Sigmoid colon (tissue), 7 donors: ENCODE data around the gene LNPK. TPM values are rescaled to one million over a fixed set of nuclear protein-coding genes. Genes with fewer than 3 reads are reported as not detected.

Experiments
- DNase-seq: peaks from one replicate; pipeline ENCODE4 v3.0.0-alpha.2; 2019
- H3K27ac ChIP-seq, 4 donors: fragments of 200-600 bp; sonication (generic); one replicate each; pipeline ENCODE4 v1.5.1; 2016 to 2019; ENCODE audit warnings: mild to moderate bottlenecking in 1 of 4
- H3K27me3 ChIP-seq, 3 donors: fragments of 200-600 bp; sonication (generic); one replicate each; pipeline ENCODE4 v1.5.1; 2019; ENCODE audit warnings: mild to moderate bottlenecking in 1 of 3
- H3K36me3 ChIP-seq, 4 donors: fragments of 200-600 bp; sonication (generic); one replicate each; pipeline ENCODE4 v1.5.1; 2016 to 2019
- H3K4me1 ChIP-seq, 4 donors: fragments of 200-600 bp; sonication (generic); one replicate each; pipeline ENCODE4 v1.5.1; 2017 to 2019
- H3K4me3 ChIP-seq, 4 donors: fragments of 200-600 bp; sonication (generic); one replicate each; pipeline ENCODE4 v1.5.1; 2017 to 2019; ENCODE audit warnings: mild to moderate bottlenecking in 2 of 4, moderate library complexity in 1 of 4
- H3K9me3 ChIP-seq, 4 donors: fragments of 200-600 bp in 3 of 4; sonication (generic) in 3 of 4; one replicate each; pipeline versions ENCODE4 v1.5.1 to v1.6.1; 2013 to 2019
- EP300 ChIP-seq, 4 donors: sonication (generic); formaldehyde crosslinking; IDR thresholded peaks; one replicate each; pipeline ENCODE4 v1.6.1; 2017; ENCODE audit warnings: antibody characterized with exemption in 4 of 4
- POLR2A ChIP-seq, 2 donors: fragments of 450-650 bp; IDR thresholded peaks; one replicate each; pipeline ENCODE4 v1.6.1; 2016; ENCODE audit warnings: antibody characterized with exemption in 2 of 2, mild to moderate bottlenecking in 2 of 2, moderate library complexity in 2 of 2
- POLR2AphosphoS5 ChIP-seq, 4 donors: sonication (generic); formaldehyde crosslinking; IDR thresholded peaks; one replicate each; pipeline ENCODE4 v1.6.1; 2017; ENCODE audit warnings: antibody characterized with exemption in 4 of 4
- WGBS, 2 donors: extraction: QIAGEN DNeasy Blood & Tissue Kit; methylation state at CpG; one replicate each; pipeline ENCODE4 v1.1.7; 2013; 5-methylcytosine and 5-hydroxymethylcytosine counted together
- intact Hi-C: fragments of 100-400 bp; cut with DNase I; formaldehyde crosslinking; loops from one replicate; pipeline ENCODE4 v1.15.1; 2023
- polyA plus RNA-seq, 3 donors: library from polyadenylated mRNA; stranded (reverse); fragments of 200-250 nt; gene quantifications; one replicate each; pipeline ENCODE4 v1.2.3, GENCODE V29; 2013
- total RNA-seq, 4 donors: library from RNA; depleted of rRNA; stranded (reverse); fragments of >200 nt; gene quantifications; one replicate each; pipeline ENCODE4 v1.1.0, GENCODE V29; 2016
- TF ChIP-seq, protein P1 (sequence below), 4 experiments: fragments of 450-650 bp in 3 of 4; fragments of 200-600 bp in 1 of 4; IDR thresholded peaks; one replicate each; pipeline ENCODE4 v1.5.1; 2016 to 2019; ENCODE audit warnings: antibody characterized with exemption in 4 of 4, mild to moderate bottlenecking in 3 of 4, moderate library complexity in 2 of 4
- donor health status: healthy with polysubstance abuse.
- donor health status: Bipolar disorder and iron deficiency.
- donor health status: healthy.

The LNPK gene
- total RNA-seq (10 to 100 TPM; 15.9 to 48.2 (median 37.1) TPM), polyA plus RNA-seq (1 to 10 TPM; 1.8 to 6.8 (median 4.2) TPM)

DNA sequence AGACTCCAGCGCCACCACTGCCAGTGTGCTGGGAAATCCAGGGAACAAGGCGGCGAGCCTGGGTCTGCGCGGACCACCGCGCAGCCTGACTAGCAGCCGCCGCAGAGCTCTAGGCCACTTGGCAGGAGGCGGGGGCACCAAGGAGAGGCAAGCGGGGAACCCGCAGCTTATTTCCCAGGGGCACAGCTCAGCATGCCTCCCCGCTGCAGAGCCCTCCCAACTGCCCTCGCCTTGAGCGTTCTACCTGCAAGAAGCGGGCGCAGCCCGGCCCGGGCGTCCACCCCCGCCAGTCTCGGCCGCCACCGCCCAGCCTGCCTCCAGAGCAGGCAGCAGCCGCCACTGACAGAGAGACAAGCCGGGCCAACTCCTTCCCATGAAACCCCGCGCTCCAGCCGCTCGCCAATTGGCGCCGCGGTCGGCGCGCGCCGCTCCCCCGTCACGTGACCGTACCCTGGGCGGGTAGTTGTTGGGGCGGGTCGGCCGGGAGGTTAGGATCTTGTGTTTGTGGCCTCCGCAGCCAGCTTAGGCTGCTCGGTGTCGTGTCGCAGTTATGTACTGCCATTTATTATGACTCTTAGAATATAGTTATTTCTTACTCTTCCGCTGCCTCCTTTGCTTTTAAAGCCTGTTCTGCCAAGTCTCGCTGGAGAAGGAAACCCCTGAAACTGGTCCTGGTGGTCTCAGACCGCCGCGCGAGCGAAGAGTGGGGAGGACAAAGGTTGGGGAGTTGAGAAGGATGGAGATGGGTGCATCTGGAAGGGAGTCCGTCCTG lies at the start of gene LNPK:
LNPK (minus strand) TSS at position 352 of the 772 bp plus-strand sequence. CDS start 6,683 bp downstream, outside the sequence.
- Histone ChIP-seq H3K36me3 (no peaks in the 10 kb centered on the region), H3K9me3 (no peaks in the 10 kb centered on the region), H3K27me3 (no peaks in the 10 kb centered on the region), H3K4me1 (peaks cover 0 to 40% (median 17%) of the 10 kb centered on the region in 4 donors), H3K27ac (peak within 1 kb of the TSS; percentile 84 to 91 (median 87)), H3K4me3 (peak within 1 kb of the TSS; percentile 72 to 88 (median 77))
- DNase-seq, result peak; percentile 96
- WGBS, 2 donors, result 0% methylated on average over 57 of the region's 57 CpGs
- TF ChIP-seq, protein P1, sequence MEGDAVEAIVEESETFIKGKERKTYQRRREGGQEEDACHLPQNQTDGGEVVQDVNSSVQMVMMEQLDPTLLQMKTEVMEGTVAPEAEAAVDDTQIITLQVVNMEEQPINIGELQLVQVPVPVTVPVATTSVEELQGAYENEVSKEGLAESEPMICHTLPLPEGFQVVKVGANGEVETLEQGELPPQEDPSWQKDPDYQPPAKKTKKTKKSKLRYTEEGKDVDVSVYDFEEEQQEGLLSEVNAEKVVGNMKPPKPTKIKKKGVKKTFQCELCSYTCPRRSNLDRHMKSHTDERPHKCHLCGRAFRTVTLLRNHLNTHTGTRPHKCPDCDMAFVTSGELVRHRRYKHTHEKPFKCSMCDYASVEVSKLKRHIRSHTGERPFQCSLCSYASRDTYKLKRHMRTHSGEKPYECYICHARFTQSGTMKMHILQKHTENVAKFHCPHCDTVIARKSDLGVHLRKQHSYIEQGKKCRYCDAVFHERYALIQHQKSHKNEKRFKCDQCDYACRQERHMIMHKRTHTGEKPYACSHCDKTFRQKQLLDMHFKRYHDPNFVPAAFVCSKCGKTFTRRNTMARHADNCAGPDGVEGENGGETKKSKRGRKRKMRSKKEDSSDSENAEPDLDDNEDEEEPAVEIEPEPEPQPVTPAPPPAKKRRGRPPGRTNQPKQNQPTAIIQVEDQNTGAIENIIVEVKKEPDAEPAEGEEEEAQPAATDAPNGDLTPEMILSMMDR (IDR thresholded peaks at IDR 0.05), result no peak
- TF ChIP-seq POLR2AphosphoS5 (IDR thresholded peaks at IDR 0.05) (peak; percentile 85 to 97 (median 94)), EP300 (IDR thresholded peaks at IDR 0.05) (peak in 1 of 4 donors; percentile 53), POLR2A (IDR thresholded peaks at IDR 0.05) (peak; percentile 84 to 93)
- intact Hi-C loops, result loop anchor here (1.0 to 2.0 kb wide), 2 partner anchors 78 to 311 kb away; no protein-coding TSS in a partner anchor

DNA sequence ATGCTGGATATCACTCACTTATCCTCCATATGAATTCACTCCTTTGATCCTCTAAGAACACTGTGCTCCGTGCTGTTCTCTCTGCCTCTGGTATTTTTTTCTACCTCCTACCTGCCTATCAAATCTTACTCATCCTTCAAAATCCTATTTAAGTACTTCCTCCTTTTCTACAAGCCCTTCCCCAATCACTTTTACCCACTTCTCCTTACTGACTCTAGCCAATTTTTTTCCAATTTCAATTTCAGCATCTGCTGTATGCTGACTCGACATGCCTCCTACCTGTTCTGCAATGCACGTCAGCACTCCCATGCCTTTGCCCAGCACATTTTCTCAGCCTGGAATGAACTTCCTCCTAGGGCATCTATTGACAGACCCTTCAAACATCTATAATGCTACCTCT lies 37.3 kb upstream of the LNPK start:
- no peaks in the 10 kb centered on the region for H3K9me3 ChIP-seq
- H3K4me1 ChIP-seq, result no peaks in the 10 kb centered on the region
- H3K36me3 ChIP-seq, result no peaks in the 10 kb centered on the region
- TF ChIP-seq POLR2A (IDR thresholded peaks at IDR 0.05) (no peak), POLR2AphosphoS5 (IDR thresholded peaks at IDR 0.05) (no peak), EP300 (IDR thresholded peaks at IDR 0.05) (no peak)
- TF ChIP-seq, protein P1 (IDR thresholded peaks at IDR 0.05), result no peak
- H3K27me3 ChIP-seq, result no peaks in the 10 kb centered on the region
- intact Hi-C loops, result no loop called here
- 43 to 77% methylated on average over 3 of the region's 3 CpGs for WGBS, 2 donors
- no peak overlapping the region for H3K27ac ChIP-seq
- no peak for DNase-seq
- H3K4me3 ChIP-seq, result no peak overlapping the region

GRCh38 chr2:176038694-176039093 lies 36.6 kb upstream of the LNPK start:
- no peak overlapping the region for H3K4me3 ChIP-seq
- no peak for DNase-seq
- H3K36me3 ChIP-seq, result no peaks in the 10 kb centered on the region
- no peaks in the 10 kb centered on the region for H3K4me1 ChIP-seq
- H3K27me3 ChIP-seq, result no peaks in the 10 kb centered on the region
- TF ChIP-seq POLR2A (IDR thresholded peaks at IDR 0.05), result no peak
- no peak for TF ChIP-seq POLR2AphosphoS5 (IDR thresholded peaks at IDR 0.05)
- TF ChIP-seq EP300 (IDR thresholded peaks at IDR 0.05), result no peak
- TF ChIP-seq, protein P1 (IDR thresholded peaks at IDR 0.05), result no peak
- 81 to 88% methylated on average over 2 of the region's 2 CpGs for WGBS, 2 donors
- no peaks in the 10 kb centered on the region for H3K9me3 ChIP-seq
- intact Hi-C loops, result no loop called here
- no peak overlapping the region for H3K27ac ChIP-seq

DNA sequence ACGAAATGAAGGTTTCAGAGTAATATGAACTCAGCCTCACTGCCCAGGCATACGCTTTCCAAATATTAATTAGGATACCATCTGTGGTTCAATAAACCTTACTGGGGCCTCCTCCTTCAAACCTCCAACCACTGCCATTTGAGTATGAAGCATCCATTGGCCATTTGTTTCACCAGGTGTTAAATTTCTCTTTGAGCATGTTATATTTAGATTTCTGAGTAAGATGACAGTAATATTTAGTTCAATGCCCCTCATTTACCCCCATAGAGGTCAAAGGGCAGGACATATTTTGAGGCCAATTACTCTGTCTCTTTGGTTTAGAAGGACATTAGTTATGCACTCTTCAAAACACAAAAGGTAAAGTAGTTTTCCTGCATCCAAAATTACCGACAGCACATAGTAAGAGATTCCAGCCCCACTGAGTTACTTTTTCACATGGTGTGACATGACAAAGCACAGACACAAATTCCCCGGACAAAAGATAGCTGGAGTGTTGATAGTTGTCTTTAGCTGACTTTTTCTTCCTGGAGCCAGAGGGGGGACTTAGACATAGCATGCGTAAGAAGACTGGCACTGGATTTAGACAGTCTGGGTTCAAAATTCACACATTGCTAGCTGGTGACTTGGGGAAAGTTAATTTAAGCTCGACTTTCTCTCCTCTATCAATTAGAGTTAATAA lies 33.1 kb upstream of the LNPK start:
- WGBS, 2 donors, result 75 to 88% methylated on average over 6 of the region's 6 CpGs
- no peak for DNase-seq
- H3K9me3 ChIP-seq, result no peaks in the 10 kb centered on the region
- TF ChIP-seq, protein P1 (IDR thresholded peaks at IDR 0.05), result no peak
- no peak for TF ChIP-seq POLR2A (IDR thresholded peaks at IDR 0.05)
- TF ChIP-seq EP300 (IDR thresholded peaks at IDR 0.05), result no peak
- no peak for TF ChIP-seq POLR2AphosphoS5 (IDR thresholded peaks at IDR 0.05)
- no peak overlapping the region for H3K4me3 ChIP-seq
- intact Hi-C loops, result no loop called here
- no peaks in the 10 kb centered on the region for H3K4me1 ChIP-seq
- no peaks in the 10 kb centered on the region for H3K27me3 ChIP-seq
- no peaks in the 10 kb centered on the region for H3K36me3 ChIP-seq
- H3K27ac ChIP-seq, result no peak overlapping the region
